GM18519 (cell line): ENCODE measurements around the gene NPR1.

Experiments
- ATAC-seq: cut with Tn5 transposase; IDR thresholded peaks from one replicate; pipeline ENCODE4 v1.9.1; 2021; ENCODE audit warnings: mild to moderate bottlenecking, moderate library complexity; ENCODE audit not compliant: unreplicated experiment, low FRiP score

Gene NPR1

GRCh38 chr1:153677718-153678518 lies 570 bp upstream of the NPR1 start:
- no peak for ATAC-seq

GRCh38 chr1:153679337-153680119 lies 1.0 kb downstream of the NPR1 start:
- no peak for ATAC-seq

GRCh38 chr1:153680120-153680403 lies 1.6 kb downstream of the NPR1 start:
- no peak for ATAC-seq

- no peak for ATAC-seq
Observed at GRCh38 chr1:153682730-153683129, 4.2 kb downstream of the NPR1 start.

GRCh38 chr1:153683854-153684253 lies 5.4 kb downstream of the NPR1 start:
- ATAC-seq, result no peak

- ATAC-seq, result no peak
Observed at GRCh38 chr1:153684892-153685291, 6.4 kb downstream of the NPR1 start.

GRCh38 chr1:153685544-153686340 lies 7.3 kb downstream of the NPR1 start:
- no peak for ATAC-seq

GRCh38 chr1:153687346-153688125 lies 9.0 kb downstream of the NPR1 start:
- ATAC-seq, result no peak

- no peak for ATAC-seq
Observed at GRCh38 chr1:153688276-153688675, 9.8 kb downstream of the NPR1 start.

- no peak for ATAC-seq
Observed at GRCh38 chr1:153688736-153689328, 10.3 kb downstream of the NPR1 start.

- ATAC-seq, result no peak
Observed at GRCh38 chr1:153693466-153693865, 15.0 kb downstream of the NPR1 start.

- no peak for ATAC-seq
Observed at GRCh38 chr1:153696741-153697140, 18.3 kb downstream of the NPR1 start.

- ATAC-seq, result no peak
Observed at GRCh38 chr1:153697191-153698019, 18.9 kb downstream of the NPR1 start.

GRCh38 chr1:153698020-153698922 lies 19.8 kb downstream of the NPR1 start:
- ATAC-seq, result no peak

- ATAC-seq, result no peak
Observed at GRCh38 chr1:153698923-153699714, 20.6 kb downstream of the NPR1 start.

- ATAC-seq, result no peak
Observed at GRCh38 chr1:153699768-153700167, 21.3 kb downstream of the NPR1 start.

- no peak for ATAC-seq
Observed at GRCh38 chr1:153705484-153705883, 27.0 kb downstream of the NPR1 start.
